SU-DHL-6 (cell line): Measurements from ENCODE around the gene CISD1.

Experiments
- EZH2phosphoT487 ChIP-seq: fragments of 200-600 bp; sonication (generic), shearing (Covaris generic); conservative IDR thresholded peaks from 2 replicates; pipeline ENCODE4 v1.6.1; 2018; ENCODE audit warnings: mild to moderate bottlenecking, antibody characterized with exemption, low read length, moderate library complexity, mixed read lengths
- TF ChIP-seq, protein P1 (sequence below): fragments of 200-600 bp; sonication (generic); IDR thresholded peaks from one replicate; pipeline ENCODE4 v1.5.1; 2017; ENCODE audit warnings: antibody characterized with exemption, mild to moderate bottlenecking, low read length, moderate library complexity; ENCODE audit not compliant: insufficient read depth, poor library complexity, severe bottlenecking

DNA sequence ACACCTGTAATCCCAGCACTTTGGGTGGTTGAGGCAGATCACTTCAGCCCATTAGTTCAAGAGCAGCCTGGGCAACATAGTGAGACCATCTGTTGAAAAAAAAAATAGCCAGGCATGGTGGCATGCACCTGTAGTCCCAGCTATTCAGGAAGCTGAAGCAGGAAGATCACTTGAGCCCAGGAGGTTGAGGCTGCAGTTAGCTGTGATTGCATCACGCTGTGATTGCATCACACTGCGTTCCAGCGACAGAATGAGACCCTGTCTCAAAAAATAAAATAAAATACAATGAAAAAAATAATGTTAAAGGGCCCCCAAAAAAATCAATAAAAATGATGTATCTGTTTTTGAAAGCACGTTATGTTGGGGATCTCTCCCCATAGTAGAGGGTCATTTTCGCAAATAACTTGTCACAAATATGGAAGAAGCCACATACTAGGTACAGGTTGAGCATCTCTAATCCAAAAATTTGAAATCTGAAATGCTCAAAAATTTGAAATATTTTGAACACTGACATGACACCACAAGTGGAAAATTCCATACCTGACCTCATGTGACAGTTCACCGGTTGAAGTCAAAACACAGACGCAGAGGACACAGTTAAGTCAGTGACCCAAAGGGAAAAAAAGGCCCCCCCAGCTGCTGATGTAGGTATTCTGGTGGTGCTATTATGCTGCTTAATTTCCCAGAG, 9.5 kb downstream of the CISD1 start:
- TF ChIP-seq, protein P1, sequence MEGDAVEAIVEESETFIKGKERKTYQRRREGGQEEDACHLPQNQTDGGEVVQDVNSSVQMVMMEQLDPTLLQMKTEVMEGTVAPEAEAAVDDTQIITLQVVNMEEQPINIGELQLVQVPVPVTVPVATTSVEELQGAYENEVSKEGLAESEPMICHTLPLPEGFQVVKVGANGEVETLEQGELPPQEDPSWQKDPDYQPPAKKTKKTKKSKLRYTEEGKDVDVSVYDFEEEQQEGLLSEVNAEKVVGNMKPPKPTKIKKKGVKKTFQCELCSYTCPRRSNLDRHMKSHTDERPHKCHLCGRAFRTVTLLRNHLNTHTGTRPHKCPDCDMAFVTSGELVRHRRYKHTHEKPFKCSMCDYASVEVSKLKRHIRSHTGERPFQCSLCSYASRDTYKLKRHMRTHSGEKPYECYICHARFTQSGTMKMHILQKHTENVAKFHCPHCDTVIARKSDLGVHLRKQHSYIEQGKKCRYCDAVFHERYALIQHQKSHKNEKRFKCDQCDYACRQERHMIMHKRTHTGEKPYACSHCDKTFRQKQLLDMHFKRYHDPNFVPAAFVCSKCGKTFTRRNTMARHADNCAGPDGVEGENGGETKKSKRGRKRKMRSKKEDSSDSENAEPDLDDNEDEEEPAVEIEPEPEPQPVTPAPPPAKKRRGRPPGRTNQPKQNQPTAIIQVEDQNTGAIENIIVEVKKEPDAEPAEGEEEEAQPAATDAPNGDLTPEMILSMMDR, result no peak
- no peak for TF ChIP-seq EZH2phosphoT487
